ENCODE data around the gene MRPL44. TPM values are rescaled to one million over a fixed set of nuclear protein-coding genes. Genes with fewer than 3 reads are reported as not detected.

Gene MRPL44
- polyA plus RNA-seq, 3 donors, result 7.5 to 28.4 (median 25.7) TPM

DNA sequence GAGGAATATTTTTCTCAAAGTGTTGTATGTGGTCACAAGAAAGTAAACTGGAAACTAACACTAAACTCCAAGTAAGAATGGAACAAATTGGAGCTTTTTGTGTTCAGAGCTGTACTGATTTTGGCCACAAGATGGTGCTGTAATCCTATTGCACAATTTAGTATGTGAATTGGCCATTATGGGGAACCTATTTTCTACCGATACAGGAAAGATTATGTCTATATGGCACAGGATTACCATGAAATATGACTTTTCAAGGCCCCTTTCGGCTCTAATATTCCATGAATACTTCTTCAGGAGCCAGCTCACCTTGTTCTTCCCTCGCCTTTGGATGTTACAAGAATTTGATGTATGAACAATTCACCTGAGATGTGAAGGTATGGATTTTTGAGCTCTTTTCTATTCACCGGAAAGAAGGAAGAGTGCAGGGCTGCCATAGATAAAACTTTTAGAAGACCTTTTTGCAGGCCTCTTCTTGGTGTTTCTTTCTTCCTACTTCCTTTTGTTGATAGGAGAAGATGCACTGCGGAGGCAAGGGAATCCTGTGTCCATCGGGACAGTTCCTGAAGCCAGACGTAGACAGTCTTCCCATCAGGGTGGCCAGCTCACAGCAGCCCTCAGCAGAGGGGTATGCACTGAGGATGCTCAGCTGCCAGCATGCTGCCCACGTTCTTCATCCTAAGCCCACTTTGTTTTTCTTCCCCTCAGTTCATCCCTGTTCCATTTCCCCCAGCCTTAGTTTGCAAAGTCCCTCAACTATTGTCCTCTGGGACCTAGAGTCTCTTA, 13.3 kb downstream of the MRPL44 start:
- peaks cover 25 to 59% of the 10 kb centered on the region in 2 donors for H3K36me3 ChIP-seq (replicated peaks in 1 of 2; ENCODE audit: control insufficient read depth in 1 of 2, insufficient read depth in 2 of 2, low read length in 2 of 2)
- no peaks in the 10 kb centered on the region for H3K27me3 Mint-ChIP-seq (ENCODE audit: low read depth in 3 of 3)
- no peaks in the 10 kb centered on the region for H3K4me1 ChIP-seq (ENCODE audit: control insufficient read depth in 1 of 2, insufficient read depth in 2 of 2, low read length in 2 of 2)
- H3K27me3 ChIP-seq (ENCODE audit: control insufficient read depth in 2 of 2, insufficient read depth in 2 of 2, low read length in 2 of 2), result no peaks in the 10 kb centered on the region
- H3K9me3 ChIP-seq (replicated peaks in 1 of 2; ENCODE audit: control insufficient read depth in 1 of 2, insufficient read depth in 1 of 2, low read length in 2 of 2), result no peaks in the 10 kb centered on the region
- H3K4me3 ChIP-seq (replicated peaks in 1 of 3; ENCODE audit: low read depth in 2 of 3, low read length in 3 of 3), result no peak overlapping the region
- H3K27ac Mint-ChIP-seq, result peak overlapping the region in 1 of 7 donors; percentile 4
- no peak overlapping the region for H2AFZ ChIP-seq (ENCODE audit: insufficient read depth, low read depth, low read length, poor library complexity, severe bottlenecking)
- 96% methylated on average over 3 of the region's 8 CpGs for WGBS (ENCODE audit: insufficient coverage)
- H3K9me3 Mint-ChIP-seq, result no peaks in the 10 kb centered on the region
- no peak overlapping the region for H3K4me3 Mint-ChIP-seq
- intact Hi-C loops (cut with micrococcal nuclease), result loop anchor here in 1 of 2 donors (5.0 kb wide), 1 partner anchor 312 kb away; no protein-coding TSS in a partner anchor
- peaks cover 7% of the 10 kb centered on the region for H4K20me1 ChIP-seq (ENCODE audit: insufficient read depth, low read length)
- TF ChIP-seq, protein P1, sequence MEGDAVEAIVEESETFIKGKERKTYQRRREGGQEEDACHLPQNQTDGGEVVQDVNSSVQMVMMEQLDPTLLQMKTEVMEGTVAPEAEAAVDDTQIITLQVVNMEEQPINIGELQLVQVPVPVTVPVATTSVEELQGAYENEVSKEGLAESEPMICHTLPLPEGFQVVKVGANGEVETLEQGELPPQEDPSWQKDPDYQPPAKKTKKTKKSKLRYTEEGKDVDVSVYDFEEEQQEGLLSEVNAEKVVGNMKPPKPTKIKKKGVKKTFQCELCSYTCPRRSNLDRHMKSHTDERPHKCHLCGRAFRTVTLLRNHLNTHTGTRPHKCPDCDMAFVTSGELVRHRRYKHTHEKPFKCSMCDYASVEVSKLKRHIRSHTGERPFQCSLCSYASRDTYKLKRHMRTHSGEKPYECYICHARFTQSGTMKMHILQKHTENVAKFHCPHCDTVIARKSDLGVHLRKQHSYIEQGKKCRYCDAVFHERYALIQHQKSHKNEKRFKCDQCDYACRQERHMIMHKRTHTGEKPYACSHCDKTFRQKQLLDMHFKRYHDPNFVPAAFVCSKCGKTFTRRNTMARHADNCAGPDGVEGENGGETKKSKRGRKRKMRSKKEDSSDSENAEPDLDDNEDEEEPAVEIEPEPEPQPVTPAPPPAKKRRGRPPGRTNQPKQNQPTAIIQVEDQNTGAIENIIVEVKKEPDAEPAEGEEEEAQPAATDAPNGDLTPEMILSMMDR (IDR thresholded peaks at IDR 0.05), result peak; percentile 98
- H3K36me3 Mint-ChIP-seq, result peaks cover 37 to 45% of the 10 kb centered on the region in 2 donors
- no peak overlapping the region for H3K4me2 ChIP-seq (replicated peaks; ENCODE audit: extremely low read depth, low read length, poor library complexity, severe bottlenecking)
- peak; percentile 43 to 67 (median 60) for DNase-seq
- no peak overlapping the region for H3K9ac ChIP-seq (ENCODE audit: insufficient read depth, low read length, poor library complexity, severe bottlenecking)
- no peak overlapping the region for H3K27ac ChIP-seq (ENCODE audit: low read depth in 1 of 2, low read length in 2 of 2)
- H3K4me1 Mint-ChIP-seq, result peaks cover 3% of the 10 kb centered on the region
- H3K79me2 ChIP-seq (ENCODE audit: insufficient read depth, low read length), result peaks cover 6% of the 10 kb centered on the region

DNA sequence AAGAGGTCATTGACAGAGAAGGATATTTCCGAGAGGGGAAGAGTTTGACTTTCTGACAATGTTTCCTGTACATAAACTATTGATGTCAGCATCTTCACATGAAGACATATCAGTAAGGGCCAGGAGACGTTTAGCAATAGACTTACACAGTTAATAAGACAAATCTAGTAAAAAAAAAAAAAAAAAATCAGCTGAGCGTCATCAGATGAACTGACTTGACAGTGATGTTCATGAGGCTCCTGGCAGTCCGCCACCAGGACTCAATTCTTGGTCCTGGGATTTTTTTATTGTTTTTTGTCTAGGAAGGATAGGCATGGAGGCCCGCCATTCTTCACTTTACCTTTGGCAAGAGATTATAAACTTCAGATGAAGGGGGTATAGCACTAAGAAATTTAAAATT, 14.5 kb downstream of the MRPL44 start:
- intact Hi-C loops (cut with micrococcal nuclease), result loop anchor here in 1 of 2 donors (5.0 kb wide), 1 partner anchor 311 kb away; no protein-coding TSS in a partner anchor
- TF ChIP-seq, protein P1 (IDR thresholded peaks at IDR 0.05), result no peak
- H3K9ac ChIP-seq (ENCODE audit: insufficient read depth, low read length, poor library complexity, severe bottlenecking), result no peak overlapping the region
- no peaks in the 10 kb centered on the region for H3K27me3 Mint-ChIP-seq (ENCODE audit: low read depth in 3 of 3)
- H3K4me3 Mint-ChIP-seq, result no peak overlapping the region
- H3K4me3 ChIP-seq (replicated peaks in 1 of 3; ENCODE audit: low read depth in 2 of 3, low read length in 3 of 3), result no peak overlapping the region
- no peak overlapping the region for H2AFZ ChIP-seq (ENCODE audit: insufficient read depth, low read depth, low read length, poor library complexity, severe bottlenecking)
- no peaks in the 10 kb centered on the region for H3K9me3 Mint-ChIP-seq
- H3K36me3 Mint-ChIP-seq, result peaks cover 31 to 35% of the 10 kb centered on the region in 2 donors
- H3K27ac ChIP-seq (ENCODE audit: low read depth in 1 of 2, low read length in 2 of 2), result no peak overlapping the region
- H3K27ac Mint-ChIP-seq, result no peak overlapping the region
- no peaks in the 10 kb centered on the region for H3K9me3 ChIP-seq (replicated peaks in 1 of 2; ENCODE audit: control insufficient read depth in 1 of 2, insufficient read depth in 1 of 2, low read length in 2 of 2)
- H3K4me1 Mint-ChIP-seq, result peaks cover 3% of the 10 kb centered on the region
- H3K4me1 ChIP-seq (ENCODE audit: control insufficient read depth in 1 of 2, insufficient read depth in 2 of 2, low read length in 2 of 2), result no peaks in the 10 kb centered on the region
- DNase-seq, result no peak
- H3K79me2 ChIP-seq (ENCODE audit: insufficient read depth, low read length), result no peaks in the 10 kb centered on the region
- H3K27me3 ChIP-seq (ENCODE audit: control insufficient read depth in 2 of 2, insufficient read depth in 2 of 2, low read length in 2 of 2), result no peaks in the 10 kb centered on the region
- H4K20me1 ChIP-seq (ENCODE audit: insufficient read depth, low read length), result no peaks in the 10 kb centered on the region
- H3K36me3 ChIP-seq (replicated peaks in 1 of 2; ENCODE audit: control insufficient read depth in 1 of 2, insufficient read depth in 2 of 2, low read length in 2 of 2), result peaks cover 15 to 47% of the 10 kb centered on the region in 2 donors
- H3K4me2 ChIP-seq (replicated peaks; ENCODE audit: extremely low read depth, low read length, poor library complexity, severe bottlenecking), result no peak overlapping the region
- WGBS (ENCODE audit: insufficient coverage), result no CpG with 5 or more reads among the region's 5 CpGs

Measured in CD14-positive monocyte (primary cell).